GM21737 (cell line): ENCODE measurements around the gene C11orf91.
"Not testable (repeated sequence)": the region's sequence is repeated elsewhere in the genome, so short reads cannot be mapped to it uniquely, and the experiment has no call there.

Experiments
- ATAC-seq: cut with Tn5 transposase; IDR thresholded peaks from one replicate; pipeline ENCODE4 v1.9.1; 2021; ENCODE audit warnings: mild to moderate bottlenecking, moderate library complexity; ENCODE audit not compliant: unreplicated experiment

Gene C11orf91

GRCh38 chr11:33674035-33674814 is 26.4 kb downstream of the C11orf91 start:
- ATAC-seq, result no peak

GRCh38 chr11:33672273-33672672 is 28.4 kb downstream of the C11orf91 start:
- no peak for ATAC-seq

GRCh38 chr11:33670250-33671011 is 30.2 kb downstream of the C11orf91 start:
- no peak for ATAC-seq

- no peak for ATAC-seq
These were observed 30.9 kb downstream of the C11orf91 start for GRCh38 chr11:33669598-33670249.

GRCh38 chr11:33668951-33669596 is 31.6 kb downstream of the C11orf91 start:
- no peak for ATAC-seq

- ATAC-seq, result no peak
These were observed 32.2 kb downstream of the C11orf91 start for GRCh38 chr11:33668468-33668825.

- no peak for ATAC-seq
These were observed 32.7 kb downstream of the C11orf91 start for GRCh38 chr11:33667819-33668467.

GRCh38 chr11:33665350-33666106 is 35.1 kb downstream of the C11orf91 start:
- ATAC-seq, result no peak

GRCh38 chr11:33664827-33665226 is 35.8 kb downstream of the C11orf91 start:
- no peak for ATAC-seq

- no peak for ATAC-seq
These were observed 36.5 kb downstream of the C11orf91 start for GRCh38 chr11:33664166-33664565.

- ATAC-seq, result no peak
These were observed 37.5 kb downstream of the C11orf91 start for GRCh38 chr11:33663121-33663520.

- not testable (repeated sequence) for ATAC-seq
These were observed 39.1 kb downstream of the C11orf91 start for GRCh38 chr11:33661526-33661925.

GRCh38 chr11:33660962-33661361 is 39.7 kb downstream of the C11orf91 start:
- no peak for ATAC-seq

- ATAC-seq, result no peak
These were observed 41.1 kb downstream of the C11orf91 start for GRCh38 chr11:33659370-33660139.

GRCh38 chr11:33658195-33658900 is 42.3 kb downstream of the C11orf91 start:
- ATAC-seq, result no peak

- no peak for ATAC-seq
These were observed 42.9 kb downstream of the C11orf91 start for GRCh38 chr11:33657757-33658156.

GRCh38 chr11:33656768-33657167 is 43.9 kb downstream of the C11orf91 start:
- ATAC-seq, result no peak

GRCh38 chr11:33655842-33656600 is 44.6 kb downstream of the C11orf91 start:
- no peak for ATAC-seq
